OCI-LY1 (cell line): Measurements from ENCODE around the gene NUP210.

Experiments used
- H2AFZ ChIP-seq: fragments of 200-600 bp; sonication (generic), shearing (Covaris generic); 2 replicates; pipeline ENCODE4 v1.6.0; 2014; ENCODE audit warnings: antibody characterized with exemption, mild to moderate bottlenecking, low read length
- H3F3A ChIP-seq: fragments of 200-600 bp; sonication (generic), shearing (Covaris generic); 2 replicates; pipeline ENCODE4 v1.6.0; 2014; ENCODE audit warnings: mild to moderate bottlenecking, antibody characterized with exemption, low read length, moderate library complexity; ENCODE audit not compliant: insufficient read depth
- H3K27ac ChIP-seq: fragments of 200-600 bp; sonication (generic); 2 replicates; pipeline ENCODE4 v1.5.1; 2014; ENCODE audit warnings: low read length, mixed run types, mild to moderate bottlenecking, low read depth; ENCODE audit not compliant: poor library complexity, severe bottlenecking
- H3K27me3 ChIP-seq: fragments of 200-600 bp; sonication (generic); 2 replicates; pipeline ENCODE4 v1.6.0; 2014; ENCODE audit warnings: antibody characterized with exemption, mild to moderate bottlenecking, low read length, moderate library complexity; ENCODE audit not compliant: insufficient read depth
- H3K36me3 ChIP-seq: fragments of 200-600 bp; sonication (generic); 2 replicates; pipeline ENCODE4 v1.6.1; 2014; ENCODE audit warnings: mild to moderate bottlenecking, antibody characterized with exemption, low read length, moderate library complexity, mixed read lengths; ENCODE audit not compliant: insufficient read depth
- H3K4me1 ChIP-seq: fragments of 200-600 bp; sonication (generic); 2 replicates; pipeline ENCODE4 v1.5.1; 2014; ENCODE audit warnings: mild to moderate bottlenecking, low read length, moderate library complexity; ENCODE audit not compliant: insufficient read depth, severe bottlenecking
- H3K4me2 ChIP-seq: fragments of 200-600 bp; sonication (generic), shearing (Covaris generic); 2 replicates; pipeline ENCODE4 v1.6.1; 2014; ENCODE audit warnings: low read length
- H3K4me3 ChIP-seq: fragments of 200-600 bp; sonication (generic); 2 replicates; pipeline ENCODE4 v1.5.1; 2014; ENCODE audit warnings: low read length, low read depth, mild to moderate bottlenecking, mixed read lengths; ENCODE audit not compliant: poor library complexity, severe bottlenecking
- H3K79me2 ChIP-seq: fragments of 200-600 bp; shearing (Covaris generic); 2 replicates; pipeline ENCODE4 v1.6.1; 2016; ENCODE audit warnings: mixed run types, low read length, mixed read lengths; ENCODE audit not compliant: insufficient read depth
- H3K9ac ChIP-seq: fragments of 200-600 bp; sonication (generic), shearing (Covaris generic); 2 replicates; pipeline ENCODE4 v1.6.1; 2014; ENCODE audit warnings: mild to moderate bottlenecking, low read length, mixed read lengths
- H3K9me2 ChIP-seq: fragments of 200-600 bp; sonication (generic), shearing (Covaris generic); 2 replicates; pipeline ENCODE4 v1.6.1; 2014; ENCODE audit warnings: low read depth, mild to moderate bottlenecking, low read length, mixed read lengths
- H3K9me3 ChIP-seq: fragments of 200-600 bp; shearing (Covaris generic); 2 replicates; pipeline ENCODE4 v1.6.1; 2014; ENCODE audit warnings: low read length, mixed read lengths
- H4K20me1 ChIP-seq: fragments of 200-600 bp; sonication (generic), shearing (Covaris generic); 2 replicates; pipeline ENCODE4 v1.6.0; 2016; ENCODE audit warnings: mild to moderate bottlenecking, low read length; ENCODE audit not compliant: insufficient read depth
- CTCF ChIP-seq: fragments of 200-600 bp; sonication (generic), shearing (Covaris generic); IDR thresholded peaks from 2 replicates; pipeline ENCODE4 v1.5.1; 2017; ENCODE audit warnings: mild to moderate bottlenecking, antibody characterized with exemption, low read length, moderate library complexity, mixed read lengths
- EZH2 ChIP-seq: fragments of 200-600 bp; sonication (generic), shearing (Covaris generic); IDR thresholded peaks from 2 replicates; pipeline ENCODE4 v1.8.0; 2017; ENCODE audit warnings: borderline replicate concordance, mixed run types, mild to moderate bottlenecking, antibody characterized with exemption, low read length, moderate library complexity, mixed read lengths

Gene NUP210

GRCh38 chr3:13276438-13277195, 143.5 kb downstream of the NUP210 start:
- no peak for TF ChIP-seq CTCF
- TF ChIP-seq EZH2 = no peak
- no peaks in the 10 kb centered on the region for H3K79me2 ChIP-seq
- H2AFZ ChIP-seq = no peak overlapping the region
- no peak overlapping the region for H3K4me3 ChIP-seq
- H3K9me3 ChIP-seq = no peaks in the 10 kb centered on the region
- H3K9ac ChIP-seq = no peak overlapping the region
- no peaks in the 10 kb centered on the region for H3K36me3 ChIP-seq
- H3K4me1 ChIP-seq = no peaks in the 10 kb centered on the region
- no peaks in the 10 kb centered on the region for H3K27me3 ChIP-seq
- H3F3A ChIP-seq = no peaks in the 10 kb centered on the region
- H3K9me2 ChIP-seq = no peaks in the 10 kb centered on the region
- H3K4me2 ChIP-seq = no peak overlapping the region
- no peak overlapping the region for H3K27ac ChIP-seq
- H4K20me1 ChIP-seq = no peaks in the 10 kb centered on the region

- H3K4me1 ChIP-seq = no peaks in the 10 kb centered on the region
- TF ChIP-seq EZH2 (no peak), CTCF (no peak)
- H3K36me3 ChIP-seq = no peaks in the 10 kb centered on the region
- no peak overlapping the region for H3K4me3 ChIP-seq
- H3K27ac ChIP-seq = no peak overlapping the region
- no peak overlapping the region for H3K4me2 ChIP-seq
- H3K27me3 ChIP-seq = no peaks in the 10 kb centered on the region
- no peaks in the 10 kb centered on the region for H3F3A ChIP-seq
- no peaks in the 10 kb centered on the region for H3K9me3 ChIP-seq
- H4K20me1 ChIP-seq = no peaks in the 10 kb centered on the region
- no peaks in the 10 kb centered on the region for H3K9me2 ChIP-seq
- H3K79me2 ChIP-seq = no peaks in the 10 kb centered on the region
- no peak overlapping the region for H2AFZ ChIP-seq
- H3K9ac ChIP-seq = no peak overlapping the region
Observed at GRCh38 chr3:13275376-13276005, 144.6 kb downstream of the NUP210 start.

GRCh38 chr3:13274551-13275332, 145.4 kb downstream of the NUP210 start:
- H3F3A ChIP-seq = no peaks in the 10 kb centered on the region
- no peaks in the 10 kb centered on the region for H4K20me1 ChIP-seq
- no peak overlapping the region for H3K27ac ChIP-seq
- no peaks in the 10 kb centered on the region for H3K36me3 ChIP-seq
- H3K4me1 ChIP-seq = no peaks in the 10 kb centered on the region
- no peaks in the 10 kb centered on the region for H3K79me2 ChIP-seq
- H3K9me3 ChIP-seq = no peaks in the 10 kb centered on the region
- TF ChIP-seq CTCF = no peak
- no peak for TF ChIP-seq EZH2
- no peak overlapping the region for H2AFZ ChIP-seq
- no peak overlapping the region for H3K9ac ChIP-seq
- no peak overlapping the region for H3K4me2 ChIP-seq
- H3K4me3 ChIP-seq = no peak overlapping the region
- H3K27me3 ChIP-seq = peaks cover 7% of the 10 kb centered on the region; the same call in 1 of the 2 replicates
- no peaks in the 10 kb centered on the region for H3K9me2 ChIP-seq
